ENCODE measurements around the gene TRERF1.

GRCh38 chr6:42340511-42340910 lies 111.2 kb downstream of the TRERF1 start:
- TF ChIP-seq, protein P1, sequence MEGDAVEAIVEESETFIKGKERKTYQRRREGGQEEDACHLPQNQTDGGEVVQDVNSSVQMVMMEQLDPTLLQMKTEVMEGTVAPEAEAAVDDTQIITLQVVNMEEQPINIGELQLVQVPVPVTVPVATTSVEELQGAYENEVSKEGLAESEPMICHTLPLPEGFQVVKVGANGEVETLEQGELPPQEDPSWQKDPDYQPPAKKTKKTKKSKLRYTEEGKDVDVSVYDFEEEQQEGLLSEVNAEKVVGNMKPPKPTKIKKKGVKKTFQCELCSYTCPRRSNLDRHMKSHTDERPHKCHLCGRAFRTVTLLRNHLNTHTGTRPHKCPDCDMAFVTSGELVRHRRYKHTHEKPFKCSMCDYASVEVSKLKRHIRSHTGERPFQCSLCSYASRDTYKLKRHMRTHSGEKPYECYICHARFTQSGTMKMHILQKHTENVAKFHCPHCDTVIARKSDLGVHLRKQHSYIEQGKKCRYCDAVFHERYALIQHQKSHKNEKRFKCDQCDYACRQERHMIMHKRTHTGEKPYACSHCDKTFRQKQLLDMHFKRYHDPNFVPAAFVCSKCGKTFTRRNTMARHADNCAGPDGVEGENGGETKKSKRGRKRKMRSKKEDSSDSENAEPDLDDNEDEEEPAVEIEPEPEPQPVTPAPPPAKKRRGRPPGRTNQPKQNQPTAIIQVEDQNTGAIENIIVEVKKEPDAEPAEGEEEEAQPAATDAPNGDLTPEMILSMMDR (IDR thresholded peaks at IDR 0.05), result no peak
- no peak for TF ChIP-seq POLR2A (IDR thresholded peaks at IDR 0.05)
